Measurements from ENCODE around the gene DBET.
"Not testable (repeated sequence)": the region's sequence is repeated elsewhere in the genome, so short reads cannot be mapped to it uniquely, and the experiment has no call there.

DNA sequence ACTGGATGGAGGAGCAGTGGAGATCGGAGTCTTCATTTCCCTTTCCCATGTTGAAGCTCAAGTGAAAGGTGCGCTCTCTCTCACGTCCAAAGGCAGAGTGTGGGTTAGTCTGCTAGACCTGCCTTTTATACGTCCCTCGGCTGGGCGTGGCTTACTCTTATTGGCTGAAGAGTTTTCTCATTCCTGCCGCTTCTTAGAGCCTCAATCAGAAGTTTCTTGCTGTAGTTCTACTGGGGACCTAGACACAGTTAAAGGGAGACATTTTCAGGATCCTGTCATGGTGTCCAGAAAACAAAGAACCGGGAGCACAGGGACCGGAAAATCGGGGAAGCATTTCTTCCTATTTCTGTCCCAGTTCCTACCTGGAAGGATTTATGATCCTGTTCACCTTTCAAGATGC is 37.1 kb upstream of the DBET start, which contains the start of gene FRG2:
- not testable (repeated sequence) for TF ChIP-seq CTCF, POLR2A, EP300 (IDR thresholded peaks at IDR 0.05)

Data from tibial nerve (tissue), 4 donors.